ENCODE results near the gene PDLIM3.
"Not testable (repeated sequence)": the region's sequence is repeated elsewhere in the genome, so short reads cannot be mapped to it uniquely, and the experiment has no call there.

Gene PDLIM3

DNA sequence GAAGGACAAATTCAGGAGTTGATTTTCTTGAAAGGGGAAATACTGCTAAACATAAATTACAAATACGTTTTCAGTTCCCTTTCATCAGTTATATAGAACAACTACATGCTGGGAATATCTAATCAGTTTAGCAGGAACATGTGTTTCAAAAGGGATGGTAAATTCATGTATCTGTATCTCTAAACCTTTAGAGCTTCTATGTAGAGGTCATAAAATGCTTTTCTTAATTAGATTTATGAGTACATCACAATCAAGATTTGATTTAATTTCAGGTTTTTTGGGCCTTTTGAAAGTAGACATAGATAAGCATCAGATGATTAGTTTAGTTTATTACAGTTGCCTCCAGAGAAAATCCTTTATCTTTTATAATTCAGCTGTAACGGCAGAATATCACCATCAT, 12.9 kb downstream of the PDLIM3 start:
- in situ Hi-C loops (cut with MboI; ENCODE audit: low sequenced_read_pairs), result no loop called here

DNA sequence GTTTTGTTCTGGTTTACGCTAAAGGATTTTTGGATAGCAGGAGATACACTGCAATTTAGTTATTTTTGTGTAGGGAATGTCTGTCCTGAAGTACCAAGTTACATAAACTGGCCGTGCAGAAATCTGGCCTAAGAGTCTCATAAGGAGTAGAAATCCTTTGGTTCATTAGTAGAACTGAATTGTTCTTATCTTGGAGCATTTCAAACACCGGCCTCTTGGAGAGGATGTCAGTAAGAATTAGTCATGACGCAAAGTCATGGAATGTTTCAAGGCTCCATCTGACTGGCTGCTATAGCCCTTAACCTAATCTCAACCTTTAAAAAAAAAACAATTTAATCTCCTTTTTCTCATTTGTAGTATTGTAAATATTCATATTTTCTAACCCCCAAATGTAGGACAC, 15.2 kb downstream of the PDLIM3 start:
- in situ Hi-C loops (cut with MboI; ENCODE audit: low sequenced_read_pairs), result no loop called here

DNA sequence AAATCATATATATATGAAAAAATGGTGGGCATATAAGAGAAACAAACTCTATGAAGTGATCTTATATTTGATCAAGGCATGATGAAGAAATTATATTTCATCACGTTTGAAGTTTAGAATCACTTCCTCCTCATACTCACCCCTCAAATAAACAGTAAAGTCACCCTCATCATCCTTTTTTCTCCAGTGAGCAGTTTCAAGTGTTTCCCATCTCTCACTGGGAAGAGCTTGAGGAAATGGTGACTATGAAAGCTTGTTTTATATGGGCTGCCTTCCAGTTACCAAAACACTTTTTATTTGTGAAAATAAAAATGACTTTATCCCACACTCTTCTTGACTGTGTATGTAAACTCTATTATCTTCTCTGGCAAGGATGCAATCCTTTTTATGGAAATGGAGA, 16.8 kb downstream of the PDLIM3 start:
- in situ Hi-C loops (cut with MboI; ENCODE audit: low sequenced_read_pairs), result no loop called here

DNA sequence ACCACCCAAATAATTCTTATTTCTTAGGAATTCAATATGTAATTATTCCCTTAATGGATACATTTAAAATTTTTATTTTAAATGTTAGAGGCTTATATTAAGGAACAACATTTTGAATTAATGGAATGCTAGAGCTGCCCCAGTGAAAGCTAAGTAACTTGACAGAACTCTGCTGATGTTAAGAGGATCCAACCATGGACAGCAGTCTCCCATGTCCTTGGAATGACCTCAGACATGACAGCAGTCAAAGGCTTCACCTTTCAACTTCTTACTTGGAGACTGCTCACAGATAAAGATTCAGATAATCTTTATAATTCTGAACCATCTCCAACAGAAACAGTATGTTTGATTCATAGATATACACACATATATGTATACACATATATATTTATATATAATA, 17.2 kb downstream of the PDLIM3 start:
- in situ Hi-C loops (cut with MboI; ENCODE audit: low sequenced_read_pairs), result no loop called here

DNA sequence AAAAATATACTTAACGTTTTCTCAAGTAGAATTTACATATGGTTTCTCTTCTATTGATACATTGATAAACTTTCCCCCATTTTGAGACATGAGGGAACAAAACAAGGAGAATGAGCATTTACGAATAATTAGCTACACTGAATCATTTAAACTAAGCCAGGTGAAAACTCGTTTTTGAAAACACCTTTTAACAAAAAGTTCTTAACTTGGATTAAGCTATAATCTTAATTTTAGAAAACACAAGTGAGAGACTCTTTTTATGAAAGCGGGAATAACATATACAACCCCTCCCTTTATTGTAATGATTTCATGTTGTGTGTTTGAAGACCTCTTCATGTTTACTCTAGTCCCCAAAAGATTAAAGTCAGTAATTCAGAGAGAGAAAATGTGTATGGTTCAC, 20.1 kb downstream of the PDLIM3 start:
- in situ Hi-C loops (cut with MboI; ENCODE audit: low sequenced_read_pairs), result no loop called here

DNA sequence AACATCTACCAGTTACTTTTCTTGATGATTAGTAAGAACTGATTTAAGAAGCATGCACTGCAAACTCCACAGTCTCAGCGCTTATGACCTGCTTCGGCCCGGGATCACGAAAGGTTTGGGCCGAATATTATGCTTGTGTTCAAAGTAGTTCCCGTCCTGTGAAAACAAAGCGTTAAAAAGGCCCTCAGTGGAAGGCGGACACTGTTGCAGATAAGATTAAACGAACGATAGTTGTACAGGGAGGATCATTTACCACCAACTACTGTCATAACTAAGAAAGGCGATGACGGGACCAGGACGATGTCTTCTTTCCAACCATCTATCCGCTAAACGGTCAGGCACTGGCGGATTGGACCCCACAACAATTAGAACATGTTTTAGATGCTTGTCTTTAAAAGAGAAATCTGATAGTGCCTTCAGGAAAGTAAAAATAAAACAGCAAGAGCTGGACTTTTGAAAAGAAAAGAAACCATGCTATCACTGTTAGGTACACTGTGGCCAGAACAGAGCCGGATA, 21.1 kb downstream of the PDLIM3 start:
- in situ Hi-C loops (cut with MboI; ENCODE audit: low sequenced_read_pairs), result no loop called here

DNA sequence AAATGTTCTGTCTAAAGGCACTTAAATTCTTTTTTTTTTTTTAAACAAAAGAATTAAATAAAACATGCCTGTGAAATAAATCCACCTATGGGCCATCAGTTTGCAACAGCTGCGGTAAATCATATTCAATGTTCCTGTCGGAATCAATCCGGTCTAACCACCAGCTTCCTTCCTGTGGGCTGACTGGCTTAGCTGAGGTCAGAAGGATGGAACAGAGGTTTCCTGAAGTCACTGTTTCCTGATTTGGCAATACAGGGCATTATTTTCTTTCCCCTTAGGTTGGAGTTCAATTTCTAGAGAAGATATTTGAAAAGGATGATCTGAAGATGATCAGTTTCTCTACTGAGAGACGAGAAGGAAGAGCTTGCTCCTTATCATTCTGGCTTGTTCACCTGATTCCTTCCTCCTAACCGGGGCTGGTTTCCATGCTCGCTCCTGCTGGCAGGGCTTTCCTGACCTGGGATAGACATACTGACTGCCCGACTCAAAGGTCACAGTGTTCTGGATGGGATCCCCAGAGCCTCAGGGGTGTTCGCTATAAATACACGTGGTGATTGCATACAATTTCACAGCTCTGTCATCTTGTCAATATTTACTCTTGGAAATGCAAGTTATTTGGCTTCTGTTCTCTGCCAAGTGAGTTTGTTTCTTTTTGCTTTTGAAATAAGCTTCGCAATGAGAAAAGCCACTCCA, 21.7 kb downstream of the PDLIM3 start:
- in situ Hi-C loops (cut with MboI; ENCODE audit: low sequenced_read_pairs), result no loop called here

DNA sequence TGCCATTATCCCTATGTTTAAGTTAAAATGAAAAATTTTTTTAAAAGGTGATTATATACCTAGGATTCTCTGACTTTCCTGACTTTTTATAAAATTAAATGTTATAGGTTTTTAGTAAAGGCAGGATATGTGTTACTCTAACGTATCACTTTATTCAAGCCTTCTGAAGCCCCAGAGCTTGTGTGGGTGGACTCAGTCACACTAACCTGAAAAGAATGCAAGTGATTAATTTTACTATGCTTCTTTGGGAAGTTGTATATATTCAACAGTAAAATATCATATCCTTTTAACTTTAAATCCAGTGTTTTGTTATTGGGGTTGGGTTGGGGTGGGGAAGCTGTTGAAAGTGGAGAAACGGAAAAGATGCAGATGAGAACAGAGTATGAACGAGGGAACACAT, 22.8 kb downstream of the PDLIM3 start:
- in situ Hi-C loops (cut with MboI; ENCODE audit: low sequenced_read_pairs), result no loop called here

DNA sequence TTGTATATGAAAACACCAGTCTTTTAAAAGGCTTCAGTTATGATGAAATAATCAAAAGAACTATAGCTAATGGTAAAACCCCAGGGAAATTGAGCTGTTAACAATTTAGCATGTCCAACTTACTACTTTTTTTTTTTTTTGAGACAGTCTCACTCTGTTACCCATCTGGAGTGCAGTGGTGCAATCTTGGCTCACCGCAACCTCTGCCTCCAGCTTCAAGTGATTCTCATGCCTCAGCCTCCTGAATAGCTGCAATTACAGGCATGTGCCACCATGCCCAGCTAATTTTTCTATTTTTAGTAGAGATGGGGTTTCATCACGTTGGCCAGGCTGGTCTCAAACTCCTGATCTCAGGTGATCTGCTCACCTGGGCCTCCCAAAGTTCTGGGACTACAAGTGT, 24.1 kb downstream of the PDLIM3 start:
- in situ Hi-C loops (cut with MboI; ENCODE audit: low sequenced_read_pairs), result not testable (repeated sequence)

DNA sequence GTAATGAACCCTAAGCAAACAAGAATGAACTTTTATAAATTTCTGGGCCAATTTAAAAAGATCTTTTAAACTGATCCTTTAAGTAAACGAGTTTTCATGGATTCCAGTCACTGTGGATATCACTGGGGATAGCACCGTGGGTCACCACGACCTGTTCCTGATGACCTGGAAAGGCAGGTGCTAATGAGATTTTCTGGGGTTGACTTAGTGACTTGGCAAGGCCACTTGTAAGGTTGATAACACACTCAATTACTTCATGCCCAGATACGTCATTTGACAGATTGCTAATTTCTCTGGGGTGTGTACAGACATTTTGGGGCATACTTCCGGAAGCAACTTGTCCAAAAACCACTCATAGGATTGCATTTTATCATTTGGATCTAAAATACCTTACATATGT, 24.5 kb downstream of the PDLIM3 start:
- in situ Hi-C loops (cut with MboI; ENCODE audit: low sequenced_read_pairs), result no loop called here

DNA sequence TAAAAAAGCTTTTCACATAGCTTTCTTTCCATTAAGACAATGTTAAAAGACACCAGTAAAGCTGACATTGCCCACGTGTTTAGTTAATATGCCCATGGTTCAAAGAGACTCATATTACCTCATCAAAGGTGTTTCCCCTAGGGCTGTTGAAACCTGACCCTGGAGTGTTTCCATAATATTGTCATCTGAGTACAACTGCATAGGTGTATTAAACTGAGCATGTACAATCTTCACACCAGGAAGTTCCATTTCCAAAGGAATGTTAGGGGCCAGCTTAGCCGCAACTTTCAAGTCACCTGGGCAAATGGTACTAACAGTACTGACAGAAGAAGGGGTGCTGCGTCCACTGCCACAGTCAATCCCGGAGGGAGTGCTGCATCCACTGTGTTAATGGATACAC, 27.1 kb downstream of the PDLIM3 start:
- in situ Hi-C loops (cut with MboI; ENCODE audit: low sequenced_read_pairs), result no loop called here

DNA sequence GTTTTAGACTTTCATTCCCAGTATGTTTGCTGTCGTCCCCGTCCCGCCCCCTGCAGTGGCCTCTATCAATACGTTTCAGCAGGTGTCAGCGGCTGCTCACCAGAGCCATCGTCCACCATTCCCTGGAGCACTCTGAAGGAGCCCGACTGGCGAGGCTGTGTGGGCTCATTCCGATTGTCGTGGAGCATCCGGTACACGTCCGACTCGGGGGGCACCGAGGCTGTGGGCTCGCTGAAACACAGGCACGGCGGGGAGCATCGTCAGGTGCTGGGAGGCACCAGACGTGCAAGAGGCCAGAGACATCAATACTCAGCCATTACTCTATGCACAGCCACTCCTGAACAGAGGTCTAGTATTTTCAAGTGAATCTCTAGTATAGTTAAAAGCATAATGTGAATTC, 28.9 kb downstream of the PDLIM3 start:
- in situ Hi-C loops (cut with MboI; ENCODE audit: low sequenced_read_pairs), result no loop called here

DNA sequence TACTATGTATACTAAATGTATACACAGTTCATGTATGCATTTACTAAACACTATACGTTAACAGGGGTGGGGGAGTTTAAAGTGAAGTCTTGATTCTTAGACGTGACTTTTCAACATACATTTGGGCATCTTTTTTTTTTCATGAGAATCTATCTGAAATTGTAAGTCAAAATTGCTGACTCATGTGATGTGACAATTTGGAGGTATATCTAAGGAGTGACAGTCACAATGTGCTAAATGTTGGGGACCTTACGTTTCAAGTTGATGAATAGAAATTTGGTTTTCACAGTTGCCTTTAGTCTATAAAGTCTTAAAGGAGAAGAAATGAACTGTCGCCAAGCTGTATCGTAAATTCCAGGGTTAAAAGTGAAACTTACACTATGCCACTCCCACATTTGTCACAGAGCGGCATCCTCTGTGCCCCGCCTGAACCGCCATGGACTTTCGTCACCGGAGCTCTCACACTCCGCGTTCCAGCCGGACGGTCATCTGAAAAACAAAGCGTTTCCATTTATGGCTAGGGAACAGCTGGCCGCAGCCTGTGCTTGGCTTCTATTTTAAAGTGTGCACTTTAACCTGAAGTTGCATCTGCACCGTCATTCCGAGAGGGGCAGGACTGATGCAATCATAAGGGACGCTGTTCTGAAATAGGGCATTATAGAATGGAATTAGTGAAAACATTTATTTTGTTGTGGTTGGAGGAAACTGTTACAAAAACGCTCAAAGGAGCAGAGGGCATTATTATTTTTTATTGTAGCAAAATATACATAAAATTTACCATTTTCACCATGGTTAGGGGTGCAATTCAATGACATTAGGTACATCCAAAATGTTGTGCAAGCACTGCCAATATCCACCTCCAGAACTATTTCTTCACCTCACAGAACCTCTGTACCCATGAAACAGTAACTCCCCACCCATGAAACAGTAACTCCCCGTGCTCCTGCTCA, 30.9 kb downstream of the PDLIM3 start:
- in situ Hi-C loops (cut with MboI; ENCODE audit: low sequenced_read_pairs), result no loop called here

DNA sequence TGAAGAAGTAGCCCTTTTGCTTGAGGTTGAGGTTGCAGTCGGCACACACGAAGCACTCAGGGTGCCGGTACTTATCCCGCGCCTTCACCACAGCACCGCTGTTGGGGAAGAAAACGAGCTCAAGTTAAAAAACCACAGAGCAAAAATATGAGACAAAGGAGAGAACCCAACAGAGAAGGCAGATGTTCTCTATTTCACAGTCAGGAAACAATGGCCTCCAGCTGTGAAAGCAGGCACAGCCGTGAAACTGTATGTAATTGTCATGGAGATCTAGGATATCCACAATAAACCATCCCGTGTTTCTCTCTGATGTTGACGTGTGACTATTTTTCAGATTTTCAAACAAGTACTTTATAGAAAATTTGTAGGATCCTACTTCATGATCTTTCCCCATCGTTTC, 32.9 kb downstream of the PDLIM3 start:
- in situ Hi-C loops (cut with MboI; ENCODE audit: low sequenced_read_pairs), result no loop called here

DNA sequence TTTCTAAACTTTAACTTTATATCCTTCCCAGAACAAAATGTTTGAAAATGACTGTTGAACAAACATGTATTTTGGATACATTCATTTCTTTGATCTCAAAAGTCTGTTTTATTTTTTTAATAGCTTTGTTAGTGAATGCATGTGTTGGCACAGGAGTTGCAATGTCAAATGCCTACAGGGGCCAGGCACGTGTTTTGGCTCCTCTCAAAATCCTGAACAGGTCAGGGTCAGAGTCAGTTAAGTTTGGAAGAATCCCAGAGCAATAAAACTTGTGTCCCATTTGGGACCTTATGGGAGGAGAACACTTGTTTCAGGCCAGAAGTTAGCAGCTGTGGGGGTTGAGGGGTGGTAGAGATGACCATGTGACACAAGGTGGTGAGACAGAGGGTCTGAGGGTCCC, 34.7 kb downstream of the PDLIM3 start:
- in situ Hi-C loops (cut with MboI; ENCODE audit: low sequenced_read_pairs), result no loop called here

DNA sequence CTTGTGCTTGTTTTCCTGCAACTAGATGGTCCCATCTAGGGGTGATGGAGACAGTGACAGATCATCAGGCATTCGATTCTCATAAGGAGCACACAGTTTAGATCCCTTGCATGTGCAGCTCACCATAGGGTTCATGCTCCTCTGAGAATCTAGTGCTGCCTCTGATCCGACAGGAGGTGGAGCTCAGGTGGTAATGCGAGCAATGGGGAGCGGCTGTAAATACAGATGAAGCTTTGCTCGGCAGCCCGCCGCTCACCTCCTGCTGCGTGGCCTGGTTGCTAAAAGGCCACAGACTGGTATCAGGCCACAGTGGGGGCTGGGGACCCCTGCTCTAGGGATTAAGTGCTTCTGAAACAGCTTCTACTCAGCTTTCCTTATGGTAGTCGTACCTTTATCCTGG, 35.3 kb downstream of the PDLIM3 start:
- in situ Hi-C loops (cut with MboI; ENCODE audit: low sequenced_read_pairs), result no loop called here

DNA sequence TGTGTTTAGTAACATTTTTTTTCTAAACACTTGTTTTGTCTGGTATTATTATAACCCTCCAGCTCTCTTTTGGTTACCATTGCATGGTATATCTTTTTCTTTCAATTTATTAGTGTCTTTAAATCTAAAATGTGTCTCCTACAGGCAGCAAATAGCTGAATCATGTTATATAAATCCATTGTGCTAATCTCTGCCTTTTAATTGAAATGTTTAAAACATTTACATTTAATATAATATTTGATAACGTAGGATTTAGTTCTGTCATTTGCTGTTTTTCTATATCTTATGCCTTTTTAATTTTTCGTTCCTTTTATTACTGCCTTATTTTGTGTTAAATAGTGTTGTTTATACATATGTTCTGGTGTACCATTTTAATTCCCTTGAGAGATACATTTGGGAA, 46.7 kb downstream of the PDLIM3 start:
- in situ Hi-C loops (cut with MboI; ENCODE audit: low sequenced_read_pairs), result no loop called here

DNA sequence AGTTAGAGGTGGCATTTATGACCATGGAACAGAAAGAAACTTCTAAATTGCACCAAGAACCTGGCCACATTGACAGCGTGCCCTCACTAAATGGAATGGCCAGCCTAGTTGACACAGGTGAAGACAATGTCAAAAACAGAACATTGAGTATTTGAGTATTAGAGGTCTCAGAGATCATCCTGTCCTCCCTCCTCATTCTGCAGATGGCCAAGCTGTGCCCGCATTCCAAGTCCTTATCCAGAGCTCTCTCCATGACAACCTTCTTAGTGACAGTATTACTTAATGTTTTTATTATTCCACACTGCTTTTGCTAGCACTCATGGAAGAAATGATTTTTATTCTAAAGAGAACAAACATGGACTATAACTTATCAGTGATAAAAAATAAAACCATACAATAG, 53.9 kb downstream of the PDLIM3 start:
- in situ Hi-C loops (cut with MboI; ENCODE audit: low sequenced_read_pairs), result no loop called here

DNA sequence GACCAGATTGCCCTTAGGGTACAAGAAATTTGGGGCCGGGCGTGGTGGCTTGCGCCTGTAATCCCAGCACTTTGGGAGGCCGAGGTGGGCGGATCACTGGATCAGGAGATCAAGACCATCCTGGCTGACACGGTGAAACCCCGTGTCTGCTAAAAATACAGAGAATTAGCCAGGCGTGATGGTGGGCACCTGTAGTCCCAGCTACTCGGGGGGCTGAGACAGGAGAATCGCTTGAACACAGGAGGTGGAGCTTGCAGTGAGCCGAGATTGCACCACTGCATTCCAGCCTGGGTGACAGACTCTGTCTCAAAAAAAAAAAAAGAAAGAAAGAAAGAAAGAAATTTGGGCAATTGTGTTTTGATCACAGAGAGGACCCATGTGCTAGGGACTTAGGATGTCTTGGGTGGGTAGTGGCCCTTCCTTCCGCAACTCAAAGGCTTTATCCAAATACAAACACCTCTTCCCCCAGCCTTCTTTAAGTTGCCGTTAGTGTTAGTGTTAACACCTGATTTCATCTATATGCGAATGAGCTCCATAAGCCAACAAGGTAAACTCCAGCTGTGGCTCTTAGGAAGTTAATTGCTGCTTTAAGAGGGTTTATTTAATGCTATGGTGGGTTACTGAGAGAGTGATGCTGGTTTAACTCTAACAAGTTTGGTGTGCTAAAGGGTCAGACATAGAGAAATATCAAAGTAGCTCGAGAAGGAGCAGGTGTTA, 55.1 kb downstream of the PDLIM3 start:
- in situ Hi-C loops (cut with MboI; ENCODE audit: low sequenced_read_pairs), result no loop called here

DNA sequence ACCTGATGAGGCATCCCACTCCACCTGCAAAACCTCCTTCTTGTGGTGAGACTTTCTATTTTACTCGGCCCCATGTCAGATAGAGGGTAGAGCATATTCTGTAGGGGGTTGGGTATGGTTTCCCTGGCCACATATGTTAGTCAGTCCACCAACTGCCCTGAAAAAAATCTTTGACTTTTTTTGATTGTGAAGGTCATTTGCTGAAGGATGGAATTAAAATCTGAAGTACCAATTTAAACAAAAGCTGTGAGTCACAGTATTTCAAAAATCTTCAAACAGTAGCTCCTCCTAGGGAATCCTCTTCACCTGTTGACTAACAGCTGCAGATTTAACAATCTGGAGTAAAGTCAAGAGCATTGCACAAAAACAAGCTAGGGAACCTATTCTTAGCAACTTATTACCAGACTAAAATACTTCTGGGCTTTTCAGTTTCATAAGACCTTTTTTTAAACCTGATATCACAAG, 55.8 kb downstream of the PDLIM3 start:
- in situ Hi-C loops (cut with MboI; ENCODE audit: low sequenced_read_pairs), result no loop called here

DNA sequence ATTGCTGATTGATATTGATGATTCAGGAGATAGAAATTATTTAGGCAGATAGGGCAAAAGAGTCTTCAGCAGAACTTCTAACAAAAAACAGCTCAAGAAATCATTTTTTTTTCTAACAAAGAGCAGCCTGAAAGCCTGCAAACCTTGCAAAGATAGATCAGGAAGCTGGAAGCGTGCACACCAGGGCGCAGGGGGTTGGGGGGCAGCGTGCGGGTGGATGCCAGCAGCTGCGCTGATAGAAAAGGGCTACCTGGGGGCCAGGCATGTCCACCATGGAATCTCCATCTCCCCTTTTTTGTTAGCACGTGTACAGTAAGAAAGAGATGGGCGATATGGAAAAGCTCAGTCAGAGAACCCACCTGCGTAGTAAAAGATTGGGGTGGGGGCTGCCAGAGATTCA, 62.1 kb downstream of the PDLIM3 start:
- in situ Hi-C loops (cut with MboI; ENCODE audit: low sequenced_read_pairs), result no loop called here

Data from hTERT RPE-1 (cell line).